ENCODE data around the gene CYP4F8. TPM values are rescaled to one million over a fixed set of nuclear protein-coding genes. Genes with fewer than 3 reads are reported as not detected.

CYP4F8 gene
- not detected in 2 replicates for total RNA-seq (ENCODE audit: low replicate concordance)

GRCh38 chr19:15614507-15615379 is at the start of gene CYP4F8:
Gene CYP4F8, plus strand, starts transcription at chr19:15615218. Its CDS starts 399 bp downstream, at chr19:15615617.
- no peak within 1 kb of the TSS for H3K4me3 ChIP-seq (ENCODE audit: low read depth, low read length)
- DNase-seq (ENCODE audit: low read depth), result no peak
- no peak for TF ChIP-seq CTCF (IDR thresholded peaks at IDR 0.05; ENCODE audit: insufficient read depth, low read length)

DNA sequence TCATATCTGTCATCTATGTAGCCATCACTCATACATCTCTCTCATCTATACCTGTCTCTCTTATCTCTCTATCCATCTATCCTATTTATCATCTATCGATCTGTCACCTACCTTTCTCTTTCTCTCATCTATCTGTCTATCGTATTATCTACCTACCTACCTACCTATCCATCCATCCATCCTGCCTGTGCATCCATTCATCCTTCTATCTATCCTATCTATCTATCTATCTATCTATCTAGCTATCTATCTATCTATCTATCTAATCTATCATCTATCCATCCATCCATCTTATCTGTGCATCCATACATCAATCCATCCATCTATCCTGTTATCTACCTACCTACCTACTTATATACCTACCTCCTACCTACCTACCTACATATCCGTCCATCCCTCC is 44.6 kb upstream of the CYP4F8 start:
- no peak overlapping the region for H3K4me3 ChIP-seq (ENCODE audit: low read depth, low read length)
- no peak for DNase-seq (ENCODE audit: low read depth)
- TF ChIP-seq CTCF (IDR thresholded peaks at IDR 0.05; ENCODE audit: insufficient read depth, low read length), result no peak

DNA sequence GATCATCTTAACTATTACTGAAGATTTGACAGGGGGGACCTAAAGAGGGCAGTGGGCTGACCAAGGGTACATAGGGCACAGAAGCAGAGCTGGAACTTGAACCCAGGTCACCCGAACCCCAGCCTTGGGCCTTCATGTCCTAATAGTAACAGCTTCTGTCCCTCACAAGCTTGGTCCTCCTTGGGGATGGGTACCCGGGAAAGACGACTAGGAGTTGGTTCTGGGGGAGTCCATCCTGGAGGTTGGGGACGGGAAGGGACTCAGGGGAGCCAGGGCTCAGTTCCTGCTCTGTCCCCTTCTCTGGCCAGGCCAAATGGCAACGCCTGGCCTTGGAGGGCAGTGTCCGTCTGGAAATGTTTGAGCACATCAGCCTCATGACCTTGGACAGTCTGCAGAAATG is 39.6 kb upstream of the CYP4F8 start:
- no peak for DNase-seq (ENCODE audit: low read depth)
- TF ChIP-seq CTCF (IDR thresholded peaks at IDR 0.05; ENCODE audit: insufficient read depth, low read length), result no peak

DNA sequence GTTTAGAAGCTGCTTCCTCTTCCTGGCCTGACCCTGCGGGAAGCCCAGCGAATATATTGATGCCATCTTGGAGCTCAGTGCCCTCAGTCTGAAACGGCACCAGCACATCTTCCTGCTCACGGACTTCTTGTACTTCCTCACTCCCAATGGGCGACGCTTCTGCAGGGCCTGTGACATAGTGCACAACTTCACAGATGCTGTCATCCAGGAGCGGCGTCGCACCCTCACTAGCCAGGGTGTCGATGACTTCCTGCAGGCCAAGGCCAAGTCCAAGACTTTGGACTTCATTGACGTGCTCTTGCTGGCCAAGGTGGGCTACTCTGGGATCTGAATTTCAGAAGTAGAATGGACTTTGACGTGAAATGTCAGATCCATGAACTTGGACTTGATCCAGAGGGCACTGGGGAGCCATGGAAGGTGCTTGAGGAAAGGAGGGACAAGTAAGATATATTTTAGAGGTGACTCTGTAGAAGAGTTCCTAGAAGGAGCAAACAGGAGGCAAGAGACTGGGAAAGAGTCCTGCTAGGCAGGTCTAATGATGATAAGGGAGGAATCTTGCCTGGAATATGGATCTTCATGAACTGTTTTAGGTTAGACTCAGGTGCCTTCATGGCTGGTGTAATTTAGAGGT is 38.4 kb upstream of the CYP4F8 start:
- TF ChIP-seq CTCF (IDR thresholded peaks at IDR 0.05; ENCODE audit: insufficient read depth, low read length), result no peak
- DNase-seq (ENCODE audit: low read depth), result no peak
- no peak overlapping the region for H3K4me3 ChIP-seq (ENCODE audit: low read depth, low read length)

More for the DNA sequence above, 39.6 kb upstream of the CYP4F8 start:
- H3K4me3 ChIP-seq (ENCODE audit: low read depth, low read length), result no peak overlapping the region

GRCh38 chr19:15577184-15577771 is 37.7 kb upstream of the CYP4F8 start:
- TF ChIP-seq CTCF (IDR thresholded peaks at IDR 0.05; ENCODE audit: insufficient read depth, low read length), result no peak
- H3K4me3 ChIP-seq (ENCODE audit: low read depth, low read length), result no peak overlapping the region
- no peak for DNase-seq (ENCODE audit: low read depth)

GRCh38 chr19:15583346-15583745 is 31.7 kb upstream of the CYP4F8 start:
- no peak for TF ChIP-seq CTCF (IDR thresholded peaks at IDR 0.05; ENCODE audit: insufficient read depth, low read length)
- no peak overlapping the region for H3K4me3 ChIP-seq (ENCODE audit: low read depth, low read length)
- no peak for DNase-seq (ENCODE audit: low read depth)
